HG02588 (cell line): Measurements from ENCODE around the gene APBB2.

Experiments used
- ATAC-seq: cut with Tn5 transposase; IDR thresholded peaks from one replicate; pipeline ENCODE4 v1.9.1; 2021; ENCODE audit warnings: mild to moderate bottlenecking, moderate library complexity; ENCODE audit not compliant: unreplicated experiment

APBB2 gene

DNA sequence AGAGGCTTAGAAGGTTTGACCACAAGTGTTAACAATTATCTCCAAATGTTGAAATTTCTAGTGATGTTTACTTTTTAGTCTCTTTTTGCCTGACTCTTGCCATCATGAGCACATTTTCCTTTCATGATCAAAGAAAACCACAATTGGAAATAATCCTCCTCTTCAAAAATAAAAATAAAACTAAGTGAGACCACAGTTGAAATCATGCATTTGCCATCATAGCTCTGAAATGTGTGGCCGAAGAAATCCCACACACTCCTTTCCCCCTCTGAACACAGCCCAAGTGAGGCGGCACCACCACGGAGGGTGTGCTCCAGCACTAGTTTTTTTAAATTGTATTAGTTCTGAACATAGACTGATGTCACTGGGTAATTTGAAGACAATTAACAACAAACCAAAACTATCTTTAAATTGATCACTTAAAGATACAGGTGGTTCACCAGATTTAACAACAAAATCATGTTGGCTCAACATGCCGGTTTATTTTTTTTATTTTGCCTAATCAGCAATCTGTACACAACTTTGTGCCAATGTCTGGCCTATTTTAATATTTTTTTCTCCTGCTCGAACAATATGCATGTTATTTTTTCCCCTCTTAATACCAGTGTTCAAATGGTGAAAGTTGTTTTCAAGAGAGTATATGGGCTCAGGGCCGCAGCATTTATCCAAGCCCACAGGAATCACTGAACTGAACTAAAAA is 17.6 kb downstream of the APBB2 start:
- ATAC-seq, result no peak

GRCh38 chr4:41192136-41192535 is 22.2 kb downstream of the APBB2 start:
- ATAC-seq, result no peak

DNA sequence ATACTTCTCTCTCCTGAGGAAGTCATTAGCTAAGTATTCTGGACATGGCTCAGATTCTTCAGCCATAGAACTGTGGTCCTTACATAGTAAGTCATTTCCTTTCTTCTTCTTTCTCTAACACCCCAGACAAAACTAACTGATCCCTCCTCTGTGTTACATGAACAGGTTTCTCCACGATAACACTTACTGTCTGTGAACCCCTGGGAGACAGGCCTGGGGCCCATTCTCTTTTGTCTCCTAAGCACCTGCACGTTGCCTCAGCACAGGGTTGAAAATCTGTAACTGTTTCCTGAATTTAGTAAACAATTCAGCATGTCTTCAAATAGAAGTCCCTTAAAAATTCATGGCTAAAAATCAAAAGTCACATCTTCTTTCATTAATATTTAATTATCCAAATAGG is 24.7 kb downstream of the APBB2 start:
- peak; percentile 7 for ATAC-seq

- ATAC-seq, result peak; percentile 38
Measured at GRCh38 chr4:41189076-41189475, 25.3 kb downstream of the APBB2 start.

GRCh38 chr4:41185614-41186592 is 28.4 kb downstream of the APBB2 start:
- no peak for ATAC-seq

GRCh38 chr4:41184009-41184408 is 30.3 kb downstream of the APBB2 start:
- no peak for ATAC-seq

DNA sequence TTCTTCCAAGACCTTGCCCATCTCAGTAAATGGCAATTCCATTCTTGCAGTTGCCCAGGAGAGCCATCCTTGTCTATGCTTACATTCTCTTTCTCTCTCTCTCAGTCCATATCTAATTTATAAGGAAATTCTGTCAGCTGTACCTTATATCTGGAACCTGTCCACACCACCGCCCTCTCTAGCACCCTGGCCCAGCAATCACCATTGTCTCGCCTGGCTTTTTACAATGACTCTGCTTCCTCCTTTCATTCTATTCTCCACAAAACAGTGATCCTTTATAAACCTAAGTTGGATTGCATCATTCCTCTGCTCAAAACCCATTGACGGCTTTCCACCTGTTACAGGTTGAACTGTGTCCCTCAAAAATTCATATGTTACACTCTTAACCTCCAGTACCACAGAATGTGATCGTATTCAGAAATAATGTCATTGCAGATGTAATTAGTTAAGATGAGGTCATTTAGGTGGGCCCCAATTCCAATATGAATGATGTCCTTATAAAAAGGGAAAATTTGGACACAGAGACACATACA is 31.3 kb downstream of the APBB2 start:
- ATAC-seq, result no peak

DNA sequence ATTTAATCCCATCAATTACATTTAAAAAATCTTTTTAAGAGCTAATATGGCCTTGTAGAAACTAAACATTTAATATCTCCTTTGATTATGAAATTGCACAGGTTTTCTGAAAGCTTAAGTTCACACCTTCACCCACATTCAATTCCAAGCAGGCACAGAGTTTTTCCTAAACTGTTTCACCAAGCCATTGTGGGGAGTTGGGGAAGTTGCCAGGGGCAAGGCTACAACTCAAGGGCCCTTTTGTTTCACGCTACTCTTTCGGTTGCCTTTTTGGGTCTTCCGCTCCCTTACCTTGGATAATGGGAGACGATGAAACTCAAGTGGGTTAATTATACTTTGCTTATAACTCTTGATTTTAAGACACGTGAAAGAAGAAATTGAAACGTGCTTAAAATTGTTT is 33.3 kb downstream of the APBB2 start:
- ATAC-seq, result no peak

DNA sequence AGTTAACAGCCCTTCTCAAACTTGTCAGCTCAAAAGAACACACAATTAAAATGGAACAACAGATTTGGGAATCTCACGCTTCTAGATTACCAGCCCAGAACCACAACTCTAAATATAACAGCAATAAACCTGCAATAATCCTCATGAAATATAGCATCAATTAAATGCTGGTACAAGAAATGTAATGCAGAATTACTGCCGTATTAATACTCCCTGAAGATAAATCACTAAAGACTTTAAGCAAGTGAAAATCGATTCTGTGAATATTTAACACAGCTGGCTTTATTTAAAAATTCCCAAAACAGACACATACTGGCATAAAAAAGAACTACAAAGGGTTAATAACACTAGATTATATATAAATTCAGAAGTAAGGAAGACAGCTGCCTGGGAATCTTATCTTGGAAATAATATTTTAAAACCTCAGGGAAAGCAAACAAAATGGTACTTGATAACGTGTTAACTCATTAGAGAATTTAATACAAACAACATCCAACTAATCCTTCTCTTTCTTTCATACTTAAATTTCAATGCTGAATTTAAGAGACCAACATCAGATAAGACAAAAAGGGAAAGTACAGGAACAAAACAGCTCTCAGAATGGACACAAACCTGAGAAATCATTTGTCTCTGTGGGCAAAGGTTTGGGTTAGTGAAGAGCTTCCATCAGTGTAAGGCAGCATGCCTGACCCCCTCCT is 34.7 kb downstream of the APBB2 start:
- no peak for ATAC-seq

- no peak for ATAC-seq
Measured at GRCh38 chr4:41178372-41179370, 35.7 kb downstream of the APBB2 start.

GRCh38 chr4:41177016-41177415 is 37.3 kb downstream of the APBB2 start:
- ATAC-seq, result peak; percentile 54

GRCh38 chr4:41176340-41176739 is 38.0 kb downstream of the APBB2 start:
- no peak for ATAC-seq

DNA sequence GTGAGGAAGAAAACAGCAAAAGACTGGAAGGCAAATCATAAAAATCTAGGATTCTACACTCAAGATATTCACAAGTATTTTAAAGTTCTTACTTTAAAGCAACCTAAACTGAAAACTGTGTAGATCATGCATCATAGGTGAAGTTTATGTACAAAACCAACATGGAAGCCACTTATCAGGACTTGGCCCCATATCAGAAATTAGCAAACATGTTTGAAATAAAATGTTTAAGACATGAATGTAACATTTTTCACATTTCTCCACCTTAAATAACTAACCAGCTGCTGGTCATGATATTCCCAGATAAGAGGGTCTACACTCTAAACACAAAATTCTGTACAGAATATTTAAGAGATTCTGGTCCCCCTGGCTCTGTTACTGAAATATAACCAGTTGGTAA is 38.5 kb downstream of the APBB2 start:
- no peak for ATAC-seq

GRCh38 chr4:41174444-41174843 is 39.9 kb downstream of the APBB2 start:
- ATAC-seq, result no peak

GRCh38 chr4:41172786-41173185 is 41.6 kb downstream of the APBB2 start:
- ATAC-seq, result no peak

DNA sequence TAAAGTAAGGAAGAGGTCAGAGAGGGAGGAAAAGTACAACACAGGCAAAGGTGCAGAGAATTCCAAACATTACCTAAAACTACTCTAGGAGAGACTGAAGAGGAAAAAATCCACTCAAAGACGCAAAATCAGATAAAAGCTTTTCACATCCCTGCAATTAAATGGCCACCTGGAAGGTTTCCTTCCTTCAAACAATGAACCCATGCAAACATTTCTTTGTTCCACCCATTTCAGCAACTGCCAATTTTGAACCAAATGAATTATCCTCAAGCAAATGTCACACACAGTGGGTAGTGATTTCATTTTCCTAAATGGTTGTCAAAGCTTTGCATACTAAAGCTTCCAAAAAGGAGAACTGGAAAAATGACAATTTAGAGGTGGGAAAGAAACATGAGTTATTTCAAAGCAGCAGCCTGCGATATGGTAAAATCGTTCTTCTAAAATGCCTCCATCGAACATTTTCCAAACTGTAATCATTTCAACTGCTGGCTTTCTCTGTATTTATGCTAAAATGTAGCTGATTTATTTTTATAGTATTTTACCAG is 45.0 kb downstream of the APBB2 start:
- ATAC-seq, result no peak

DNA sequence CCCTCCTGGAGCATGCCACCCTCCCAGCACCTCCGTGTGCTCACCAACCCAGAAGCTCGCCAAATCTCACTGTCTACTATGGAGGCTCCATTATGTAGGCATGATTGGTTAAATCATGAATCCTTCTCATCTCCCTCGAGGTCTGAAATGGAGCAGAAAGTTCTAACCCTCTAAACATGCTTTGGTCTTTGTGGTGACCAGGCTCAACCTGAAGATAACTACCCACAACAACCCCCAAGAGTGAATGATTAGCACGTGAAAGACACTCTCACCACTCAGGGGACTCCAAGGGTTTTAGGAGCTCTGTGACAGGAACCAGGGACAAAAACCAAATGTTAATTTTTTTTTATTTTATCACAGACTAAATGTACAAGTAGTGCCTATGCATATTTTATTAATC is 47.2 kb downstream of the APBB2 start:
- ATAC-seq, result no peak

GRCh38 chr4:41164405-41164804 is 49.9 kb downstream of the APBB2 start:
- no peak for ATAC-seq

GRCh38 chr4:41161355-41161754 is 53.0 kb downstream of the APBB2 start:
- ATAC-seq, result no peak

- no peak for ATAC-seq
Measured at GRCh38 chr4:41160856-41161255, 53.5 kb downstream of the APBB2 start.
